Measurements from ENCODE around the gene CACNB4.

The CACNB4 gene

GRCh38 chr2:151928380-151928779 lies 170.5 kb downstream of the CACNB4 start:
- TF ChIP-seq POLR2A (IDR thresholded peaks at IDR 0.05; ENCODE audit: extremely low read depth, insufficient read length): no peak
- no peak for TF ChIP-seq MYC (IDR thresholded peaks at IDR 0.05; ENCODE audit: low read depth, low read length)
- TF ChIP-seq MAX (IDR thresholded peaks at IDR 0.05; ENCODE audit: low read depth, low read length): no peak
- no peak for TF ChIP-seq CTCF (IDR thresholded peaks at IDR 0.05; ENCODE audit: low read depth, low read length)
- no peak overlapping the region for H3K4me3 ChIP-seq (ENCODE audit: low read depth, low read length)
- DNase-seq (ENCODE audit: low read depth): no peak

- no peak for DNase-seq (ENCODE audit: low read depth)
- H3K4me3 ChIP-seq (ENCODE audit: low read depth, low read length): no peak overlapping the region
- no peak for TF ChIP-seq MAX (IDR thresholded peaks at IDR 0.05; ENCODE audit: low read depth, low read length)
- TF ChIP-seq POLR2A (IDR thresholded peaks at IDR 0.05; ENCODE audit: extremely low read depth, insufficient read length): no peak
- no peak for TF ChIP-seq CTCF (IDR thresholded peaks at IDR 0.05; ENCODE audit: low read depth, low read length)
- no peak for TF ChIP-seq MYC (IDR thresholded peaks at IDR 0.05; ENCODE audit: low read depth, low read length)
Observed at GRCh38 chr2:151927501-151928221, 171.2 kb downstream of the CACNB4 start.

GRCh38 chr2:151922845-151923666 lies 175.8 kb downstream of the CACNB4 start:
- DNase-seq (ENCODE audit: low read depth): peak; percentile 83
- H3K4me3 ChIP-seq (ENCODE audit: low read depth, low read length): no peak overlapping the region
- no peak for TF ChIP-seq CTCF (IDR thresholded peaks at IDR 0.05; ENCODE audit: low read depth, low read length)
- TF ChIP-seq MAX (IDR thresholded peaks at IDR 0.05; ENCODE audit: low read depth, low read length): 0 out of 2 replicates have a peak, but pooled peaks have one; percentile 21
- peak; percentile 52 for TF ChIP-seq MYC (IDR thresholded peaks at IDR 0.05; ENCODE audit: low read depth, low read length)
- TF ChIP-seq POLR2A (IDR thresholded peaks at IDR 0.05; ENCODE audit: extremely low read depth, insufficient read length): no peak

GRCh38 chr2:151919786-151920185 lies 179.1 kb downstream of the CACNB4 start:
- DNase-seq (ENCODE audit: low read depth): no peak
- H3K4me3 ChIP-seq (ENCODE audit: low read depth, low read length): no peak overlapping the region
- no peak for TF ChIP-seq CTCF (IDR thresholded peaks at IDR 0.05; ENCODE audit: low read depth, low read length)
- TF ChIP-seq MYC (IDR thresholded peaks at IDR 0.05; ENCODE audit: low read depth, low read length): no peak
- no peak for TF ChIP-seq POLR2A (IDR thresholded peaks at IDR 0.05; ENCODE audit: extremely low read depth, insufficient read length)
- TF ChIP-seq MAX (IDR thresholded peaks at IDR 0.05; ENCODE audit: low read depth, low read length): no peak

GRCh38 chr2:151918308-151918707 lies 180.5 kb downstream of the CACNB4 start:
- no peak overlapping the region for H3K4me3 ChIP-seq (ENCODE audit: low read depth, low read length)
- TF ChIP-seq MYC (IDR thresholded peaks at IDR 0.05; ENCODE audit: low read depth, low read length): no peak
- TF ChIP-seq MAX (IDR thresholded peaks at IDR 0.05; ENCODE audit: low read depth, low read length): no peak
- TF ChIP-seq POLR2A (IDR thresholded peaks at IDR 0.05; ENCODE audit: extremely low read depth, insufficient read length): no peak
- TF ChIP-seq CTCF (IDR thresholded peaks at IDR 0.05; ENCODE audit: low read depth, low read length): no peak
- peak; percentile 71 for DNase-seq (ENCODE audit: low read depth)

Data from NB4 (cell line).